ENCODE results near the gene PHLDA2. TPM values are rescaled to one million over a fixed set of nuclear protein-coding genes. Genes with fewer than 3 reads are reported as not detected.

Gene PHLDA2
- total and polyA plus RNA-seq, 5 donors from 2014 or later, result 1.1 to 3.4 (median 1.3) TPM

DNA sequence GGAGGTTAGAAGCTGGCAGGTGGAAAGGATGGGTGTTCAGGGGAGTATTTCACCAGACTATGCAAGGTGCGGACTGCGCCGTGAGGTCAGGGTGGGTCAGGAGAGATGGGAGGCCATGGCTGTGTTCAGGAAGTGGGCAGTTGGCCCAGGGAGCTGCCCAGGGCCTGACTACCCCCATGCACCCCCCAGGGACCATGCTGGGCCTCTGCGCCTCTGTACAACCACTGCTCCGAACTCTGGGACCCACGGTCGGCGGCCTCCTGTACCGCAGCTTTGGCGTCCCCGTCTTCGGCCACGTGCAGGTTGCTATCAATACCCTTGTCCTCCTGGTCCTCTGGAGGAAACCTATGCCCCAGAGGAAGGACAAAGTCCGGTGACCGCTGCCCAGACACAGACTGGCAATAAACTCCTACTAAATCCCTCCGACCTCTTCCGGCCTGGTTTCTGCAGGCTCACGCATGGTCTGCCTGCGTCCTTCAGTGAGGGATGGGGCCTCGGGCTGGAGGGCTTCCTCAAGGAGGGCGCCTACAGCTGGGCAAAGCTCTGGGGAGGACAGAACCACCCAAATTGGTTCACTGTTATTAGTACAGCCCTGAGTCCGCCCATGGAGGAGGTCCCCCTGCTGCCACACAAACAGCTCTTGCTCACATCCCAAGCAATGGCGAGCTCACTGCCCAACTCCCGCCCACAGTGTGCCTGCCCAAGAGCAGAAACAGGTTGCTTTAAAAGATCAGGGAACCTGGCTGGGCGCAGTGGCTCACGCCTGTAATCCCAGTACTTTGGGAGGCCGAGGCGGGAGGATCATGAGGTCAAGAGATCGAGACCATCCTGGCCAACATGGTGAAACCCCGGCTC is 4.2 kb downstream of the PHLDA2 start:
- Histone ChIP-seq H3K27ac (ENCODE audit: insufficient read depth, low read length, poor library complexity, severe bottlenecking) (no peak overlapping the region), H3K4me1 (ENCODE audit: control insufficient read depth, insufficient read depth, low read length, poor library complexity, severe bottlenecking) (peaks cover 23% of the 10 kb centered on the region), H3K4me3 (ENCODE audit: low read depth, low read length) (no peak overlapping the region), H3K36me3 (ENCODE audit: control insufficient read depth, insufficient read depth, low read length) (no peaks in the 10 kb centered on the region), H3K9me3 (ENCODE audit: control insufficient read depth in 2 of 2, low read length in 2 of 2) (no peaks in the 10 kb centered on the region), H3K27me3 (ENCODE audit: control insufficient read depth, insufficient read depth, low read length) (no peaks in the 10 kb centered on the region)
- DNase-seq (no peak), ATAC-seq (ENCODE audit: low read depth in 2 of 2) (no peak)
- Mint-ChIP-seq H3K4me3 (no peak overlapping the region), H3K27me3 (peaks cover 16% of the 10 kb centered on the region), H3K9me3 (no peaks in the 10 kb centered on the region), H3K36me3 (no peaks in the 10 kb centered on the region), H3K27ac (no peak overlapping the region), H3K4me1 (peaks cover 0 to 16% (median 1%) of the 10 kb centered on the region in 4 donors)

DNA sequence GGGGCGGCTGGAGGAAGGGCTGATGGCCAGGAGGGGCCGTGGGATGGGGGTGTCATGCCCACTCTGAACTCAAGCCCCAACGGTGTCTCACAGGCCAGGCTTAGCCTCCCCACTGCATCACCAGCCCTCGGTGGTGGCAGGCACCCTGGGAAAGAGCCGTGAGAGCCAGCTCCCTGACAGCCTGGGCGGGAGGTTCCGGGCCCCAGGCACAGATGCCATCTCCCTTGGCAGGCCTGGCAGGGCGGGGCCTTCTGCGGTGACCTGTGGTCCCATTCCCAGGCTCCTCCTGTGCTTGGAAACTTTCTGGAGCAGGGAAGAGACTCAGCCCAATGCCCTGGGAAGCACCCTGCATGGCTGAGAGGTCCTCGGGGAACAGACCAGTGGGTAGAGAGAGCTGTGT is 4.8 kb downstream of the PHLDA2 start:
- H3K4me1 ChIP-seq (ENCODE audit: control insufficient read depth, insufficient read depth, low read length, poor library complexity, severe bottlenecking), result peaks cover 16% of the 10 kb centered on the region
- no peak overlapping the region for H3K27ac ChIP-seq (ENCODE audit: insufficient read depth, low read length, poor library complexity, severe bottlenecking)
- no peaks in the 10 kb centered on the region for H3K36me3 ChIP-seq (ENCODE audit: control insufficient read depth, insufficient read depth, low read length)
- no peaks in the 10 kb centered on the region for H3K27me3 ChIP-seq (ENCODE audit: control insufficient read depth, insufficient read depth, low read length)
- H3K27ac Mint-ChIP-seq, result no peak overlapping the region
- H3K4me3 Mint-ChIP-seq, result no peak overlapping the region
- H3K36me3 Mint-ChIP-seq, result no peaks in the 10 kb centered on the region
- no peak for DNase-seq
- no peak for ATAC-seq (ENCODE audit: low read depth in 2 of 2)
- H3K9me3 Mint-ChIP-seq, result no peaks in the 10 kb centered on the region
- peaks cover 16% of the 10 kb centered on the region for H3K27me3 Mint-ChIP-seq
- H3K4me1 Mint-ChIP-seq, result peaks cover 0 to 13% (median 1%) of the 10 kb centered on the region in 4 donors
- H3K4me3 ChIP-seq (ENCODE audit: low read depth, low read length), result no peak overlapping the region
- H3K9me3 ChIP-seq (ENCODE audit: control insufficient read depth in 2 of 2, low read length in 2 of 2), result no peaks in the 10 kb centered on the region

DNA sequence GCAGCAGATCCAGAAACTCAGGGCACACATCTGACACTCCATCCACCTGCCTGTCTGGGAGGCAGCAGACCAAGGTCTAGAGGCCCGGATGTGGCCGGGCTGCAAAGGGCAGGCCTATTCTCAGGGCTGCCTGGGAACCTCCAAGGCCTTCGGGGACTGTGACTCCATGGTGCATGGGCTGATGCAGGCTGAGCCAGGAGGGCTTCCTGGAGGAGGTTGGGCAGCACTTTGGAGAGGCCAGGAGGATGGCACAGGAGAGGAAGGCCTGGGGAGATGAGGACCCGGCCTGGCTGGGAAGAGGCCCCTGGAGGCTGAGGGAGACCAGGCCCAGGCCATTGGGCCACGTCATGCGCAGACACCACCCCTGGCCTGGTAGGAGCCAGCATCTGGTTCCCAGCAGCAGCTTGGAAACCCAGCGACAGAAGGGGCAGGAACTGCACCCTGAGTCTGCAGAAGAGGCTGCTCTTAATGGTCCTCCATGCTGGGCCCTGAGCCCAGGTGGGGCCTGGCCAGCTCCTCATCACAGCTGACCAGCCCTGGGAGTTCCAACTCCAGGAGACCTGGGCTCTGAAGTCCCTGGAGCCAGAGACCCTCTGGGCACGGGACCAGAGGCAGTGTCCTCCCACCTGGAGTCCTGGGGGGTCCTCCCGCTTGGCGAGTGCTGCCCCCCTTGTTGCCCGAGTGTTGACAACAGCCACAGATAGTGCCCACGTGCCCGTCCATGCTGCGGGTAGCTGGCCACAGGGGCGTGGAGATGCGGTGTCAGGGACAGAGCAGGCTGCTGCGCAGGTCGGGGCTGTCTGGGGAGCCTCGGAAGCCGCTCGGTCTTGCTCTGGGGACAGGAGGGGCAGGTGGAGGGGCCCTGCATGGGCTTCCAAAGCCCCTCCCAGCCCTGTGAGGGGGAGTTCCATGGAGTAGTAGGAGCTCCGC is 5.5 kb downstream of the PHLDA2 start:
- H3K36me3 Mint-ChIP-seq, result no peaks in the 10 kb centered on the region
- no peaks in the 10 kb centered on the region for H3K27me3 ChIP-seq (ENCODE audit: control insufficient read depth, insufficient read depth, low read length)
- DNase-seq (no peak), ATAC-seq (ENCODE audit: low read depth in 2 of 2) (no peak)
- no peaks in the 10 kb centered on the region for H3K9me3 Mint-ChIP-seq
- no peaks in the 10 kb centered on the region for H3K9me3 ChIP-seq (ENCODE audit: control insufficient read depth in 2 of 2, low read length in 2 of 2)
- peak overlapping the region in 1 of 3 donors; percentile 60 for H3K27ac Mint-ChIP-seq
- H3K4me1 Mint-ChIP-seq, result peaks cover 0 to 10% (median 1%) of the 10 kb centered on the region in 4 donors
- H3K27ac ChIP-seq (ENCODE audit: insufficient read depth, low read length, poor library complexity, severe bottlenecking), result no peak overlapping the region
- peaks cover 10% of the 10 kb centered on the region for H3K4me1 ChIP-seq (ENCODE audit: control insufficient read depth, insufficient read depth, low read length, poor library complexity, severe bottlenecking)
- no peak overlapping the region for H3K4me3 Mint-ChIP-seq
- H3K4me3 ChIP-seq (ENCODE audit: low read depth, low read length), result no peak overlapping the region
- peaks cover 12% of the 10 kb centered on the region for H3K27me3 Mint-ChIP-seq
- H3K36me3 ChIP-seq (ENCODE audit: control insufficient read depth, insufficient read depth, low read length), result no peaks in the 10 kb centered on the region

DNA sequence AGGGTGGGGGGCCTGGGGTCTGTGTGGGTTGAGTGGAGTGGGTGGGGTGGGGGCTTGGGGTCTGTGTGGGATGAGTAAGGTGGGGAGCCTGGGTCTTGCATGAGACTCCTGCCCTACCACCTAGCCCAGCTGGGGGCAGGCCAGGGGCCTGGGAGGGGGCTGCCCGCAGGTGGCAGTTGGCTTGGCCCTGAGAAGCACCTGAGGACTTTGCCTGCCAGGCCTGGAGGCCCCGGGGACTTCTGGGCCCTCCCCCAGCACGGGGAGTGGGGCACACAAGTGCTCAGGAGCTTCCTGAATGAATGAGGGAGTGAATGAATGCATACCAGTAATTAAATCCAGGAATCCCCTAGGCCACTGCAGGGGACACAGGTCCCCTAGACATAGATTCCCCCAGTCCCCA is 6.6 kb downstream of the PHLDA2 start:
- Mint-ChIP-seq H3K4me3 (no peak overlapping the region), H3K27ac (no peak overlapping the region), H3K4me1 (peaks cover 0 to 1% (median 0%) of the 10 kb centered on the region in 4 donors), H3K27me3 (peaks cover 4% of the 10 kb centered on the region), H3K9me3 (no peaks in the 10 kb centered on the region), H3K36me3 (no peaks in the 10 kb centered on the region)
- DNase-seq, result no peak
- Histone ChIP-seq H3K9me3 (ENCODE audit: control insufficient read depth in 2 of 2, low read length in 2 of 2) (no peaks in the 10 kb centered on the region), H3K36me3 (ENCODE audit: control insufficient read depth, insufficient read depth, low read length) (no peaks in the 10 kb centered on the region), H3K27ac (ENCODE audit: insufficient read depth, low read length, poor library complexity, severe bottlenecking) (no peak overlapping the region), H3K4me3 (ENCODE audit: low read depth, low read length) (no peak overlapping the region), H3K4me1 (ENCODE audit: control insufficient read depth, insufficient read depth, low read length, poor library complexity, severe bottlenecking) (no peaks in the 10 kb centered on the region), H3K27me3 (ENCODE audit: control insufficient read depth, insufficient read depth, low read length) (no peaks in the 10 kb centered on the region)
- no peak for ATAC-seq (ENCODE audit: low read depth in 2 of 2)

DNA sequence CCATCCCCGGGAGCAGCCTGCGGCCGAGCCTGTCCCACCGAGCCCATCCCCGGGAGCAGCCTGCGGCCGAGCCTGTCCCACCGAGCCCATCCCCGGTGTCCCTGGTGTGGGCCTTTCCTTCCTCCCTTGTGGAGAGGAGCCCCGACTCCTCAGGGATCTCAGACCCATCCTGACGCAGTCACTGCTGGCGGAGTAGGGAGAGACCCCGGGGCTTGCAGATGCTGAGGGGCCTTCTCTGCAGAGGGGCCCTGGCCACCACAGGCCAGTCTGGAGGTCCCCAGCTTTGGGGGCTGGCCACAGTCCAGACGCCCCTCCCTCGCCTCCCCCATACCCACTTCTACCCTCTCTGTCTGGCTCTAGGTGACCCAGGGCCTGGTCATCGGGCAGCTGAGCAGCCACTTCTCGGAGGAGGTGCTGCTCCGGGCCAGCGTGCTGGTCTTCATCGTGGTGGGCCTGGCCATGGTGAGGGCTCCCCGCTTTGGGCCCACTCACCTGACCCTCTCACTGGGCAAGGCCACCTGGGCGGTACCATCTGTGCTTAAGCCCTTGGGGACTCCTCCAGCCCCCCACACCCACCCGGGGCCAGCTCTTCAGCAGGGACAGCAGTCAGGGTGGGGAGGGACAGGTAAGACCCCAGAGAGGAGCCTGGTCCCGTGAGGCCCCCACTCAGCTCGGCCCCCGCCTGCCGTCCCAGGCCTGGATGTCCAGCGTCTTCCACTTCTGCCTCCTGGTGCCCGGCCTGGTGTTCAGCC is 7.3 kb downstream of the PHLDA2 start:
- no peak overlapping the region for H3K27ac ChIP-seq (ENCODE audit: insufficient read depth, low read length, poor library complexity, severe bottlenecking)
- H3K4me1 ChIP-seq (ENCODE audit: control insufficient read depth, insufficient read depth, low read length, poor library complexity, severe bottlenecking), result no peaks in the 10 kb centered on the region
- no peaks in the 10 kb centered on the region for H3K36me3 ChIP-seq (ENCODE audit: control insufficient read depth, insufficient read depth, low read length)
- Mint-ChIP-seq H3K36me3 (no peaks in the 10 kb centered on the region), H3K4me1 (no peaks in the 10 kb centered on the region), H3K4me3 (no peak overlapping the region), H3K27ac (no peak overlapping the region), H3K9me3 (no peaks in the 10 kb centered on the region), H3K27me3 (no peaks in the 10 kb centered on the region)
- ATAC-seq (ENCODE audit: low read depth in 2 of 2) (no peak), DNase-seq (no peak)
- no peaks in the 10 kb centered on the region for H3K27me3 ChIP-seq (ENCODE audit: control insufficient read depth, insufficient read depth, low read length)
- H3K4me3 ChIP-seq (ENCODE audit: low read depth, low read length), result no peak overlapping the region
- no peaks in the 10 kb centered on the region for H3K9me3 ChIP-seq (ENCODE audit: control insufficient read depth in 2 of 2, low read length in 2 of 2)

DNA sequence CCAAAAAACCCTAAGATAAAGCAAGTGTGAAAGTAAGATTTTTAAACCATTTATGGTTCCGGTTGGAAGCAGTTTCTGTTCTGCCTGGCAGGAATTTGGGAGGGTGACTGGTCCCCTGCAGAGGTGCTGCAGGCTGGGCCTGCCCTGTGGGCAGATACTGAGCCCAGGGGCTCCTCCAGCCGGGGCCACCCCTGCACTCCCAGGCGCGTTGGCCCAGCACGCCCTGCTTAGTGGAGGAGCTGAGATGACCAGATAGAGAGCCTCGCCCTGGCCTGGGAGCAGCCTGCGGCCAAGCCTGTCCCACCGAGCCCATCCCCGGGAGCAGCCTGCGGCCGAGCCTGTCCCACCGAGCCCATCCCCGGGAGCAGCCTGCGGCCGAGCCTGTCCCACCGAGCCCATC is 8.0 kb downstream of the PHLDA2 start:
- Mint-ChIP-seq H3K27ac (no peak overlapping the region), H3K4me1 (no peaks in the 10 kb centered on the region), H3K36me3 (no peaks in the 10 kb centered on the region), H3K9me3 (no peaks in the 10 kb centered on the region), H3K4me3 (no peak overlapping the region), H3K27me3 (no peaks in the 10 kb centered on the region)
- Histone ChIP-seq H3K36me3 (ENCODE audit: control insufficient read depth, insufficient read depth, low read length) (no peaks in the 10 kb centered on the region), H3K27me3 (ENCODE audit: control insufficient read depth, insufficient read depth, low read length) (no peaks in the 10 kb centered on the region), H3K27ac (ENCODE audit: insufficient read depth, low read length, poor library complexity, severe bottlenecking) (no peak overlapping the region), H3K9me3 (ENCODE audit: control insufficient read depth in 2 of 2, low read length in 2 of 2) (no peaks in the 10 kb centered on the region), H3K4me3 (ENCODE audit: low read depth, low read length) (no peak overlapping the region), H3K4me1 (ENCODE audit: control insufficient read depth, insufficient read depth, low read length, poor library complexity, severe bottlenecking) (no peaks in the 10 kb centered on the region)
- ATAC-seq (ENCODE audit: low read depth in 2 of 2), result no peak
- no peak for DNase-seq

DNA sequence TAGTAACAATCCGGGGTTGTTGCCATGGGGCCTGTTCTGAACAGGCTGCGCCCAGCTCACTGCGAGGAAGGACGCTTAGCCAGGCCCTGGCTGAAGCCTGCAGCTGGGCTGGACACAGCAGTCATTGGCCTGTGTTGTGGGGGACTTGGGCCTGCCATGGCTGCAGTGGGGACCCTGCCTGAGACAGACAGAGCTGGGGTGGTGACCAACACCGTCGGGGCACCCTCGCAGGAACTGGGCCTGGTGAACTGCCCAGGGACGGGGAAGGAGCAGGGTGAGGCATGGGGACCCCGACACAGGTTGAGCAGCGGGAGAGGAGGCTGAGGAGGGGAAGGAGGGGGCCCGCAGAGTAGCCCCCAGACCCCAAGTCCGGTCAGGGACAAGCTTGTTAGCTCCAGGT is 8.9 kb downstream of the PHLDA2 start:
- Histone ChIP-seq H3K27me3 (ENCODE audit: control insufficient read depth, insufficient read depth, low read length) (no peaks in the 10 kb centered on the region), H3K9me3 (ENCODE audit: control insufficient read depth in 2 of 2, low read length in 2 of 2) (no peaks in the 10 kb centered on the region), H3K4me3 (ENCODE audit: low read depth, low read length) (no peak overlapping the region), H3K4me1 (ENCODE audit: control insufficient read depth, insufficient read depth, low read length, poor library complexity, severe bottlenecking) (no peaks in the 10 kb centered on the region), H3K36me3 (ENCODE audit: control insufficient read depth, insufficient read depth, low read length) (no peaks in the 10 kb centered on the region), H3K27ac (ENCODE audit: insufficient read depth, low read length, poor library complexity, severe bottlenecking) (no peak overlapping the region)
- ATAC-seq (ENCODE audit: low read depth in 2 of 2) (no peak), DNase-seq (no peak)
- Mint-ChIP-seq H3K9me3 (no peaks in the 10 kb centered on the region), H3K27me3 (no peaks in the 10 kb centered on the region), H3K27ac (peak overlapping the region in 1 of 3 donors; percentile 64), H3K4me3 (no peak overlapping the region), H3K36me3 (no peaks in the 10 kb centered on the region), H3K4me1 (peaks cover 0 to under 1% (median 0%) of the 10 kb centered on the region in 4 donors)
